ENCODE measurements around the gene PRSS16. TPM values are rescaled to one million over a fixed set of nuclear protein-coding genes. Genes with fewer than 3 reads are reported as not detected.

PRSS16 gene
- polyA plus RNA-seq, 1 experiment = 0.02 TPM

- H3K4me3 ChIP-seq (ENCODE audit: low read depth, low read length) = no peak overlapping the region
- ChIA-PET CTCF (no interaction called here), POLR2A (no interaction called here)
- TF ChIP-seq CTCF (IDR thresholded peaks at IDR 0.05; ENCODE audit: low read depth, low read length) = no peak
- H3K9me3 ChIP-seq (ENCODE audit: control insufficient read depth, insufficient read depth, low read length) = no peaks in the 10 kb centered on the region; the same call in 1 of the 2 replicates
- H3K27ac ChIP-seq (ENCODE audit: low read depth, low read length) = no peak overlapping the region
- H3K27me3 ChIP-seq (ENCODE audit: control insufficient read depth, insufficient read depth, low read length) = peaks cover 49% of the 10 kb centered on the region
- DNase-seq (ENCODE audit: low read depth, low spot score) = no peak
Measured at GRCh38 chr6:27288136-27289044, 40.9 kb downstream of the PRSS16 start.

- Histone ChIP-seq H3K9me3 (ENCODE audit: control insufficient read depth, insufficient read depth, low read length) (no peaks in the 10 kb centered on the region), H3K27ac (ENCODE audit: low read depth, low read length) (no peak overlapping the region), H3K27me3 (ENCODE audit: control insufficient read depth, insufficient read depth, low read length) (peaks cover 38% of the 10 kb centered on the region), H3K4me3 (ENCODE audit: low read depth, low read length) (no peak overlapping the region)
- CTCF ChIA-PET = no interaction called here
- DNase-seq (ENCODE audit: low read depth, low spot score) = no peak
- TF ChIP-seq CTCF (IDR thresholded peaks at IDR 0.05; ENCODE audit: low read depth, low read length) = no peak
- POLR2A ChIA-PET = no interaction called here
Measured at GRCh38 chr6:27290065-27290849, 42.8 kb downstream of the PRSS16 start.

- Histone ChIP-seq H3K9me3 (ENCODE audit: control insufficient read depth, insufficient read depth, low read length) (no peaks in the 10 kb centered on the region), H3K4me3 (ENCODE audit: low read depth, low read length) (no peak overlapping the region), H3K27me3 (ENCODE audit: control insufficient read depth, insufficient read depth, low read length) (peaks cover 38% of the 10 kb centered on the region), H3K27ac (ENCODE audit: low read depth, low read length) (no peak overlapping the region)
- ChIA-PET CTCF (no interaction called here), POLR2A (no interaction called here)
- no peak for TF ChIP-seq CTCF (IDR thresholded peaks at IDR 0.05; ENCODE audit: low read depth, low read length)
- no peak for DNase-seq (ENCODE audit: low read depth, low spot score)
Measured at GRCh38 chr6:27290850-27291208, 43.3 kb downstream of the PRSS16 start.

- ChIA-PET POLR2A (interaction anchor here (0.6 kb wide), 1 partner anchor 516 kb away, joined by 4 read pairs; a partner anchor contains a TSS), CTCF (interaction anchor here (1.5 kb wide), 1 partner anchor 225 kb away, joined by 4 read pairs; no protein-coding TSS in a partner anchor)
- peaks cover 21% of the 10 kb centered on the region for H3K27me3 ChIP-seq (ENCODE audit: control insufficient read depth, insufficient read depth, low read length)
- H3K4me3 ChIP-seq (ENCODE audit: low read depth, low read length) = no peak overlapping the region
- DNase-seq (ENCODE audit: low read depth, low spot score) = no peak
- TF ChIP-seq CTCF (IDR thresholded peaks at IDR 0.05; ENCODE audit: low read depth, low read length) = no peak
- no peaks in the 10 kb centered on the region for H3K9me3 ChIP-seq (ENCODE audit: control insufficient read depth, insufficient read depth, low read length)
- no peak overlapping the region for H3K27ac ChIP-seq (ENCODE audit: low read depth, low read length)
Measured at GRCh38 chr6:27293436-27294098, 46.1 kb downstream of the PRSS16 start.
